C4-2B (cell line): ENCODE results near the gene ROR2.

Experiments used
- CTCF ChIP-seq: fragments of 450-650 bp; conservative IDR thresholded peaks from 2 replicates; pipeline ENCODE4 v1.5.1; 2017; ENCODE audit warnings: mild to moderate bottlenecking
- ZFX ChIP-seq: fragments of 450-650 bp; IDR thresholded peaks from 2 replicates; pipeline ENCODE4 v1.6.1; 2017

GRCh38 chr9:91716239-91716638, 233.8 kb downstream of the ROR2 start:
- TF ChIP-seq CTCF (no peak), ZFX (no peak)
